GM23338 (cell line): ENCODE measurements around the gene CEBPB. TPM values are rescaled to one million over a fixed set of nuclear protein-coding genes. Genes with fewer than 3 reads are reported as not detected.

ENCODE experiments used
- ATAC-seq: fragments of 200-7000 bp; cut with Tn5 transposase; 3 replicates; pipeline ENCODE4 v1.9.1; 2020
- DNase-seq: peaks from one replicate; pipeline ENCODE4 v3.0.0-alpha.2; 2015; ENCODE audit warnings: low spot score
- H2AFZ ChIP-seq: fragments of 200-600 bp; sonication (generic); 2 replicates; pipeline ENCODE4 v1.8.0; 2016; ENCODE audit warnings: antibody characterized with exemption, mild to moderate bottlenecking, moderate library complexity
- H3F3A ChIP-seq: fragments of 200-600 bp; sonication (generic); replicated peaks from 2 replicates; pipeline ENCODE4 v1.8.0; 2017; ENCODE audit warnings: antibody characterized with exemption, mixed run types, low read depth
- H3K27ac ChIP-seq: fragments of 200-600 bp; sonication (generic); 2 replicates; pipeline ENCODE4 v1.6.1; 2016; ENCODE audit warnings: low read depth
- H3K27me3 ChIP-seq: fragments of 200-600 bp; sonication (generic); 2 replicates; pipeline ENCODE4 v1.8.0; 2016; ENCODE audit warnings: mild to moderate bottlenecking, mixed run types, moderate library complexity; ENCODE audit not compliant: insufficient read depth
- H3K36me3 ChIP-seq: fragments of 200-600 bp; sonication (generic); 2 replicates; pipeline ENCODE4 v1.8.0; 2016; ENCODE audit warnings: mild to moderate bottlenecking; ENCODE audit not compliant: insufficient read depth
- H3K4me1 ChIP-seq: fragments of 200-600 bp; sonication (generic); 2 replicates; pipeline ENCODE4 v1.8.0; 2016; ENCODE audit warnings: mild to moderate bottlenecking, moderate library complexity; ENCODE audit not compliant: insufficient read depth
- H3K4me2 ChIP-seq: fragments of 200-600 bp; sonication (generic); 2 replicates; pipeline ENCODE4 v1.7.1; 2017; ENCODE audit warnings: mixed run types
- H3K4me3 ChIP-seq: fragments of 200-600 bp; sonication (generic); 2 replicates; pipeline ENCODE4 v1.6.1; 2016; ENCODE audit warnings: mixed run types
- H3K79me2 ChIP-seq: fragments of 200-600 bp; sonication (generic); replicated peaks from 2 replicates; pipeline ENCODE4 v1.8.0; 2017; ENCODE audit warnings: mild to moderate bottlenecking; ENCODE audit not compliant: insufficient read depth
- H3K9me2 ChIP-seq: fragments of 200-600 bp; sonication (generic); 2 replicates; pipeline ENCODE4 v1.8.0; 2017; ENCODE audit not compliant: insufficient read depth
- H4K20me1 ChIP-seq: fragments of 200-600 bp; sonication (generic); replicated peaks from 2 replicates; pipeline ENCODE4 v1.8.0; 2017; ENCODE audit warnings: mild to moderate bottlenecking; ENCODE audit not compliant: insufficient read depth
- H3K27ac Mint-ChIP-seq: 2 replicates; pipeline ENCODE4 v1.8.0; 2020; ENCODE audit warnings: inconsistent platforms, mild to moderate bottlenecking, moderate library complexity, mixed read lengths
- H3K27me3 Mint-ChIP-seq: 3 replicates; pipeline ENCODE4 v1.8.0; 2022; ENCODE audit warnings: low read depth, mild to moderate bottlenecking, moderate library complexity, mixed read lengths, inconsistent platforms; ENCODE audit not compliant: insufficient read depth, poor library complexity
- H3K36me3 Mint-ChIP-seq: 3 replicates; pipeline ENCODE4 v1.8.0; 2021; ENCODE audit warnings: low read depth, mild to moderate bottlenecking, inconsistent platforms, moderate library complexity, mixed read lengths
- H3K4me1 Mint-ChIP-seq: 3 replicates; pipeline ENCODE4 v1.8.0; 2020; ENCODE audit warnings: mild to moderate bottlenecking, inconsistent platforms, mixed read lengths
- H3K4me3 Mint-ChIP-seq: 3 replicates; pipeline ENCODE4 v1.8.0; 2021; ENCODE audit warnings: moderate library complexity, mild to moderate bottlenecking, inconsistent platforms, mixed read lengths
- H3K9me3 Mint-ChIP-seq: 3 replicates; pipeline ENCODE4 v1.8.0; 2020; ENCODE audit warnings: moderate library complexity, mild to moderate bottlenecking, inconsistent platforms, mixed read lengths
- CREB1 ChIP-seq: fragments of 250-450 bp; sonication (Bioruptor Pico); IDR thresholded peaks from 2 replicates; pipeline ENCODE4 v1.5.0; 2020; ENCODE audit warnings: low read depth, mild to moderate bottlenecking, moderate library complexity
- CTCF ChIP-seq, 2 experiments: fragments of 200-600 bp in 1 of 2; sonication (generic) in 1 of 2; conservative IDR thresholded peaks; 2 replicates each; pipeline versions ENCODE4 v1.5.1 to v1.6.1; 2016 to 2017; ENCODE audit warnings: antibody characterized with exemption in 2 of 2, low read depth in 2 of 2, mild to moderate bottlenecking in 2 of 2, moderate library complexity in 1 of 2
- ETS1 ChIP-seq: IDR thresholded peaks from 2 replicates; pipeline ENCODE4 v1.6.1; 2016; ENCODE audit warnings: antibody characterized with exemption
- EZH2 ChIP-seq: fragments of 200-600 bp; sonication (generic); IDR thresholded peaks from one replicate; pipeline ENCODE4 v1.8.0; 2017; ENCODE audit warnings: antibody characterized with exemption, mild to moderate bottlenecking, low read depth; ENCODE audit not compliant: unreplicated experiment
- EZH2phosphoT487 ChIP-seq: fragments of 200-600 bp; sonication (generic); IDR thresholded peaks from one replicate; pipeline ENCODE4 v1.8.1; 2018; ENCODE audit warnings: antibody characterized with exemption; ENCODE audit not compliant: unreplicated experiment
- JUNB ChIP-seq: IDR thresholded peaks from one replicate; pipeline ENCODE4 v1.6.1; 2016; ENCODE audit warnings: antibody characterized with exemption; ENCODE audit not compliant: unreplicated experiment
- NANOG ChIP-seq: IDR thresholded peaks from 2 replicates; pipeline ENCODE4 v1.6.1; 2016; ENCODE audit warnings: antibody characterized with exemption, borderline replicate concordance
- POLR2AphosphoS5 ChIP-seq: IDR thresholded peaks from 2 replicates; pipeline ENCODE4 v1.6.1; 2016; ENCODE audit warnings: antibody characterized with exemption, low read depth
- REST ChIP-seq: IDR thresholded peaks from one replicate; pipeline ENCODE4 v1.6.1; 2018; ENCODE audit warnings: antibody characterized with exemption; ENCODE audit not compliant: unreplicated experiment
- STAT1 ChIP-seq: IDR thresholded peaks from one replicate; pipeline ENCODE4 v1.6.1; 2016; ENCODE audit warnings: antibody characterized with exemption; ENCODE audit not compliant: unreplicated experiment
- ZNF114 ChIP-seq: fragments of 250-450 bp; sonication (Bioruptor Pico); IDR thresholded peaks from 2 replicates; pipeline ENCODE4 v1.5.0; 2020; ENCODE audit warnings: mild to moderate bottlenecking, moderate library complexity
- ZNF331 ChIP-seq: fragments of 250-450 bp; sonication (Bioruptor Pico); IDR thresholded peaks from 2 replicates; pipeline ENCODE4 v1.5.0; 2020; ENCODE audit warnings: low read depth, mild to moderate bottlenecking, moderate library complexity
- ZNF462 ChIP-seq: fragments of 250-450 bp; sonication (Bioruptor Pico); IDR thresholded peaks from 2 replicates; pipeline ENCODE4 v1.5.0; 2020; ENCODE audit warnings: mild to moderate bottlenecking, moderate library complexity
- polyA plus RNA-seq: library from polyadenylated mRNA; unstranded; fragments of >200 nt; fragmentation: Nextera tagmentation; extraction: Ambion mirVana; gene quantifications from 2 replicates; pipeline ENCODE4 v1.2.1, GENCODE V29; 2016
- total RNA-seq: library from RNA; depleted of rRNA; stranded (reverse); fragments of >200 nt; shearing (Covaris generic); gene quantifications from 2 replicates; pipeline ENCODE4 v1.2.3, GENCODE V29; 2014

Gene CEBPB
- total and polyA plus RNA-seq, 2 experiments from 2014 or later = 20.6 to 25.4 TPM

GRCh38 chr20:50231854-50232253 lies 41.2 kb downstream of the CEBPB start:
- Histone ChIP-seq H2AFZ (no peak overlapping the region), H3K36me3 (no peaks in the 10 kb centered on the region), H4K20me1 (no peaks in the 10 kb centered on the region), H3K79me2 (no peaks in the 10 kb centered on the region), H3K4me1 (no peaks in the 10 kb centered on the region), H3K4me3 (no peak overlapping the region), H3K27ac (no peak overlapping the region), H3F3A (no peaks in the 10 kb centered on the region), H3K9me2 (no peaks in the 10 kb centered on the region), H3K4me2 (no peak overlapping the region), H3K27me3 (no peaks in the 10 kb centered on the region)
- no peak overlapping the region for H3K4me3 Mint-ChIP-seq
- TF ChIP-seq ZNF462 (no peak), REST (no peak), JUNB (no peak), ZNF331 (CRISPR knock-in tag) (no peak), ZNF114 (CRISPR knock-in tag) (no peak), POLR2AphosphoS5 (no peak), EZH2phosphoT487 (no peak), ETS1 (no peak), STAT1 (no peak), EZH2 (no peak), CREB1 (CRISPR knock-in tag) (no peak), NANOG (no peak), CTCF (conservative IDR thresholded peaks at IDR 0.05; ENCODE audit: low read depth in 2 of 2) (no peak)
- no peak overlapping the region for H3K27ac Mint-ChIP-seq
- DNase-seq (no peak), ATAC-seq (no peak)
- no peaks in the 10 kb centered on the region for H3K9me3 Mint-ChIP-seq
- peaks cover 9% of the 10 kb centered on the region for H3K27me3 Mint-ChIP-seq
- no peaks in the 10 kb centered on the region; the same call in 2 of the 3 replicates for H3K4me1 Mint-ChIP-seq
- no peaks in the 10 kb centered on the region for H3K36me3 Mint-ChIP-seq
